ENCODE measurements around the gene SYNGR4. TPM values are rescaled to one million over a fixed set of nuclear protein-coding genes. Genes with fewer than 3 reads are reported as not detected.
A peak's percentile ranks its signal among the peaks of the same experiment; 100 is the strongest.

The SYNGR4 gene
- total RNA-seq, 1 experiment from 2014 or later, result not detected

DNA sequence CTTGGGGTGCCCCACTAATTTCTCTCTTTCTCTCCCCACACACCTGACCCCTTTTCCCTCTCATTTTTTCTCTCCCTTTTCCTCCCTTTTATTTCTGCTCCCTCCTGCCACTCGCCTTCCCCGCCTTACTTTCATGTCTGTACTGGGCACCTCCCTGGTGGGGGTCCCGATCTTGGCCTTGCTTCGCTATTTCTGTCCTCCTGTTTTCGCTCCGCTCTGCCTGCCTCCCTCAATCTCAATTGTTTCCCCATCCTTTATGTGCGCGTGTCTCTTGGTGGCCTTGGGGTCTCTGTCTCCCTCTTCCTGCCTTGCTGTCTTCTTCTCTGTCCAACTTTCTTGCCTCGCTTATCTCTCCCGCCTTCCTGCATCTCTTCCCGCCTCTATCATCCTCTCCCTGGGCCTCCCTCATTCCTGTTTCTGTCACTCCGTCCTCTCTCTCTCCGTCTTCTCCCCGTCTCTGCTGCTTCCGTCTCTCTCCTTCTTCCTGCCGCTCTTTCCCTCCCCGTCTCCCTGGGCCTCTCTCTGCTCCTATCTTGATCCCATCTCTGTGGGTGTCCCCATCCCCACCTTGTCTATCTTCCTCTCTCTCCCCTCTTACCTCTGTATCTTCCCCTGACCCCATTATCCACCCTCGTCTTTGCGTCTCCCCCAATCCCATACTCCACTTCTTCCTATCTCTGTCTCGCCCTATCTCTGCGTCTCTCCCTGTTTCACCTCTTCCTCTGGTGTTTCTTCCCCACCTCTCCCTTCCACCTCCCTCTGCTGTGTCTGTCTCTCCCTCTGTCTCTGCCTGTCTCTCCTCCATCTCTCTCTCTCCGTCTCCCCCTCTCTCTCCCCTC is 33.3 kb downstream of the SYNGR4 start (continued):
- TF ChIP-seq, protein P1, sequence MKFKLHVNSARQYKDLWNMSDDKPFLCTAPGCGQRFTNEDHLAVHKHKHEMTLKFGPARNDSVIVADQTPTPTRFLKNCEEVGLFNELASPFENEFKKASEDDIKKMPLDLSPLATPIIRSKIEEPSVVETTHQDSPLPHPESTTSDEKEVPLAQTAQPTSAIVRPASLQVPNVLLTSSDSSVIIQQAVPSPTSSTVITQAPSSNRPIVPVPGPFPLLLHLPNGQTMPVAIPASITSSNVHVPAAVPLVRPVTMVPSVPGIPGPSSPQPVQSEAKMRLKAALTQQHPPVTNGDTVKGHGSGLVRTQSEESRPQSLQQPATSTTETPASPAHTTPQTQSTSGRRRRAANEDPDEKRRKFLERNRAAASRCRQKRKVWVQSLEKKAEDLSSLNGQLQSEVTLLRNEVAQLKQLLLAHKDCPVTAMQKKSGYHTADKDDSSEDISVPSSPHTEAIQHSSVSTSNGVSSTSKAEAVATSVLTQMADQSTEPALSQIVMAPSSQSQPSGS (CRISPR knock-in tag; IDR thresholded peaks at IDR 0.05; ENCODE audit: borderline replicate concordance, low read depth), result no peak
- TF ChIP-seq ZNF121 (CRISPR knock-in tag; IDR thresholded peaks at IDR 0.05), result no peak

DNA sequence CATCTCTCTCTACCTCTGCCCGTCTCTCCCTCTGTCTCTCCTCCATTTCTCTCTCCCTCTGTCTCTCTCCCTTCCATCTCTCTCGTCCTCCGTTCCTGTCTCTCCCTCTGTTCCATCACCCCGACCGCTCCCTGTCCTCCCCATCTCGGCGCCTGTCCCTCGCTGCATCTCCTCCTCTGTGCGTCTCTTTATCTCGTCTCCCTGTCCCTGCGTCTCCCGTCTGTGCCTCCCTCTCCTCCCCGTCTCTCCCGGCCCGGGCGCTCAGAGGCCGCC is 33.9 kb downstream of the SYNGR4 start:
- H3K9me3 Mint-ChIP-seq, result no peaks in the 10 kb centered on the region
- ChIA-PET POLR2A (interaction anchor here (0.6 to 1.5 kb wide), 2 partner anchors 16 to 153 kb away, joined by 3 read pairs; no protein-coding TSS in a partner anchor), CTCF (interaction anchor here (0.6 to 1.4 kb wide), 3 partner anchors 17 to 47 kb away, joined by 3 to 5 read pairs (median 3); no protein-coding TSS in a partner anchor)
- no peak overlapping the region for H3K27ac Mint-ChIP-seq
- ATAC-seq, result no peak
- peak overlapping the region; percentile 92 for H3K4me3 Mint-ChIP-seq
- H3K36me3 Mint-ChIP-seq, result no peaks in the 10 kb centered on the region
- peaks cover 49% of the 10 kb centered on the region for H3K27me3 Mint-ChIP-seq (ENCODE audit: low read depth)
- no peak for TF ChIP-seq ZNF232 (CRISPR knock-in tag; IDR thresholded peaks at IDR 0.05)
- TF ChIP-seq, protein P2, sequence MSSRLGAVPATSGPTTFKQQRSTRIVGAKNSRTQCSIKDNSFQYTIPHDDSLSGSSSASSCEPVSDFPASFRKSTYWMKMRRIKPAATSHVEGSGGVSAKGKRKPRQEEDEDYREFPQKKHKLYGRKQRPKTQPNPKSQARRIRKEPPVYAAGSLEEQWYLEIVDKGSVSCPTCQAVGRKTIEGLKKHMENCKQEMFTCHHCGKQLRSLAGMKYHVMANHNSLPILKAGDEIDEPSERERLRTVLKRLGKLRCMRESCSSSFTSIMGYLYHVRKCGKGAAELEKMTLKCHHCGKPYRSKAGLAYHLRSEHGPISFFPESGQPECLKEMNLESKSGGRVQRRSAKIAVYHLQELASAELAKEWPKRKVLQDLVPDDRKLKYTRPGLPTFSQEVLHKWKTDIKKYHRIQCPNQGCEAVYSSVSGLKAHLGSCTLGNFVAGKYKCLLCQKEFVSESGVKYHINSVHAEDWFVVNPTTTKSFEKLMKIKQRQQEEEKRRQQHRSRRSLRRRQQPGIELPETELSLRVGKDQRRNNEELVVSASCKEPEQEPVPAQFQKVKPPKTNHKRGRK (CRISPR knock-in tag; IDR thresholded peaks at IDR 0.05; ENCODE audit: borderline replicate concordance), result no peak
- no peak for TF ChIP-seq FOXP1 (CRISPR knock-in tag; IDR thresholded peaks at IDR 0.05; ENCODE audit: borderline replicate concordance)
- TF ChIP-seq SOX15 (CRISPR knock-in tag; IDR thresholded peaks at IDR 0.05), result no peak
- TF ChIP-seq, protein P3, sequence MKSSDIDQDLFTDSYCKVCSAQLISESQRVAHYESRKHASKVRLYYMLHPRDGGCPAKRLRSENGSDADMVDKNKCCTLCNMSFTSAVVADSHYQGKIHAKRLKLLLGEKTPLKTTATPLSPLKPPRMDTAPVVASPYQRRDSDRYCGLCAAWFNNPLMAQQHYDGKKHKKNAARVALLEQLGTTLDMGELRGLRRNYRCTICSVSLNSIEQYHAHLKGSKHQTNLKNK (CRISPR knock-in tag; IDR thresholded peaks at IDR 0.05), result no peak
- no peak for TF ChIP-seq ZNF416 (CRISPR knock-in tag; IDR thresholded peaks at IDR 0.05)
- TF ChIP-seq, protein P4, sequence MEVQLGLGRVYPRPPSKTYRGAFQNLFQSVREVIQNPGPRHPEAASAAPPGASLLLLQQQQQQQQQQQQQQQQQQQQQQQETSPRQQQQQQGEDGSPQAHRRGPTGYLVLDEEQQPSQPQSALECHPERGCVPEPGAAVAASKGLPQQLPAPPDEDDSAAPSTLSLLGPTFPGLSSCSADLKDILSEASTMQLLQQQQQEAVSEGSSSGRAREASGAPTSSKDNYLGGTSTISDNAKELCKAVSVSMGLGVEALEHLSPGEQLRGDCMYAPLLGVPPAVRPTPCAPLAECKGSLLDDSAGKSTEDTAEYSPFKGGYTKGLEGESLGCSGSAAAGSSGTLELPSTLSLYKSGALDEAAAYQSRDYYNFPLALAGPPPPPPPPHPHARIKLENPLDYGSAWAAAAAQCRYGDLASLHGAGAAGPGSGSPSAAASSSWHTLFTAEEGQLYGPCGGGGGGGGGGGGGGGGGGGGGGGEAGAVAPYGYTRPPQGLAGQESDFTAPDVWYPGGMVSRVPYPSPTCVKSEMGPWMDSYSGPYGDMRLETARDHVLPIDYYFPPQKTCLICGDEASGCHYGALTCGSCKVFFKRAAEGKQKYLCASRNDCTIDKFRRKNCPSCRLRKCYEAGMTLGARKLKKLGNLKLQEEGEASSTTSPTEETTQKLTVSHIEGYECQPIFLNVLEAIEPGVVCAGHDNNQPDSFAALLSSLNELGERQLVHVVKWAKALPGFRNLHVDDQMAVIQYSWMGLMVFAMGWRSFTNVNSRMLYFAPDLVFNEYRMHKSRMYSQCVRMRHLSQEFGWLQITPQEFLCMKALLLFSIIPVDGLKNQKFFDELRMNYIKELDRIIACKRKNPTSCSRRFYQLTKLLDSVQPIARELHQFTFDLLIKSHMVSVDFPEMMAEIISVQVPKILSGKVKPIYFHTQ (CRISPR knock-in tag; IDR thresholded peaks at IDR 0.05), result no peak
- no peak for TF ChIP-seq ZNF219 (CRISPR knock-in tag; IDR thresholded peaks at IDR 0.05; ENCODE audit: borderline replicate concordance)
- no peak for TF ChIP-seq SMAD4 (CRISPR knock-in tag; IDR thresholded peaks at IDR 0.05)
- TF ChIP-seq SP1 (CRISPR knock-in tag; conservative IDR thresholded peaks at IDR 0.05), result no peak
- no peak for TF ChIP-seq IRF2 (CRISPR knock-in tag; IDR thresholded peaks at IDR 0.05; ENCODE audit: borderline replicate concordance, low read depth)
- TF ChIP-seq ESRRA (CRISPR knock-in tag; IDR thresholded peaks at IDR 0.05; ENCODE audit: borderline replicate concordance), result no peak
- TF ChIP-seq, protein P5, sequence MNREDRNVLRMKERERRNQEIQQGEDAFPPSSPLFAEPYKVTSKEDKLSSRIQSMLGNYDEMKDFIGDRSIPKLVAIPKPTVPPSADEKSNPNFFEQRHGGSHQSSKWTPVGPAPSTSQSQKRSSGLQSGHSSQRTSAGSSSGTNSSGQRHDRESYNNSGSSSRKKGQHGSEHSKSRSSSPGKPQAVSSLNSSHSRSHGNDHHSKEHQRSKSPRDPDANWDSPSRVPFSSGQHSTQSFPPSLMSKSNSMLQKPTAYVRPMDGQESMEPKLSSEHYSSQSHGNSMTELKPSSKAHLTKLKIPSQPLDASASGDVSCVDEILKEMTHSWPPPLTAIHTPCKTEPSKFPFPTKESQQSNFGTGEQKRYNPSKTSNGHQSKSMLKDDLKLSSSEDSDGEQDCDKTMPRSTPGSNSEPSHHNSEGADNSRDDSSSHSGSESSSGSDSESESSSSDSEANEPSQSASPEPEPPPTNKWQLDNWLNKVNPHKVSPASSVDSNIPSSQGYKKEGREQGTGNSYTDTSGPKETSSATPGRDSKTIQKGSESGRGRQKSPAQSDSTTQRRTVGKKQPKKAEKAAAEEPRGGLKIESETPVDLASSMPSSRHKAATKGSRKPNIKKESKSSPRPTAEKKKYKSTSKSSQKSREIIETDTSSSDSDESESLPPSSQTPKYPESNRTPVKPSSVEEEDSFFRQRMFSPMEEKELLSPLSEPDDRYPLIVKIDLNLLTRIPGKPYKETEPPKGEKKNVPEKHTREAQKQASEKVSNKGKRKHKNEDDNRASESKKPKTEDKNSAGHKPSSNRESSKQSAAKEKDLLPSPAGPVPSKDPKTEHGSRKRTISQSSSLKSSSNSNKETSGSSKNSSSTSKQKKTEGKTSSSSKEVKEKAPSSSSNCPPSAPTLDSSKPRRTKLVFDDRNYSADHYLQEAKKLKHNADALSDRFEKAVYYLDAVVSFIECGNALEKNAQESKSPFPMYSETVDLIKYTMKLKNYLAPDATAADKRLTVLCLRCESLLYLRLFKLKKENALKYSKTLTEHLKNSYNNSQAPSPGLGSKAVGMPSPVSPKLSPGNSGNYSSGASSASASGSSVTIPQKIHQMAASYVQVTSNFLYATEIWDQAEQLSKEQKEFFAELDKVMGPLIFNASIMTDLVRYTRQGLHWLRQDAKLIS (CRISPR knock-in tag; IDR thresholded peaks at IDR 0.05; ENCODE audit: borderline replicate concordance), result no peak
- TF ChIP-seq KAT7 (CRISPR knock-in tag; IDR thresholded peaks at IDR 0.05; ENCODE audit: borderline replicate concordance), result no peak
- TF ChIP-seq FOXJ3 (CRISPR knock-in tag; IDR thresholded peaks at IDR 0.05; ENCODE audit: borderline replicate concordance), result no peak
- no peak; the same call in 1 of the 2 replicates for TF ChIP-seq MYBL2 (CRISPR knock-in tag; IDR thresholded peaks at IDR 0.05)
- no peak for TF ChIP-seq TEAD1 (CRISPR knock-in tag; IDR thresholded peaks at IDR 0.05)
- TF ChIP-seq, protein P6, sequence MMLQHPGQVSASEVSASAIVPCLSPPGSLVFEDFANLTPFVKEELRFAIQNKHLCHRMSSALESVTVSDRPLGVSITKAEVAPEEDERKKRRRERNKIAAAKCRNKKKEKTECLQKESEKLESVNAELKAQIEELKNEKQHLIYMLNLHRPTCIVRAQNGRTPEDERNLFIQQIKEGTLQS (CRISPR knock-in tag; conservative IDR thresholded peaks at IDR 0.05), result no peak
- no peak for TF ChIP-seq CBFB (CRISPR knock-in tag; IDR thresholded peaks at IDR 0.05; ENCODE audit: low read depth)
- TF ChIP-seq SMAD3 (CRISPR knock-in tag; IDR thresholded peaks at IDR 0.05; ENCODE audit: borderline replicate concordance), result no peak
- no peak for DNase-seq (ENCODE audit: low spot score)
- peaks cover 69% of the 10 kb centered on the region for H3K4me1 Mint-ChIP-seq

Data from WTC11 (cell line).